H9 (cell line): Measurements from ENCODE around the gene VDAC1. TPM values are rescaled to one million over a fixed set of nuclear protein-coding genes. Genes with fewer than 3 reads are reported as not detected.

Source experiments
- DNase-seq: peaks from one replicate; pipeline ENCODE4 v3.0.0-alpha.2; 2017
- H2AFZ ChIP-seq: one replicate; pipeline ENCODE4 v1.6.1; 2013; ENCODE audit warnings: mild to moderate bottlenecking, low read length, control low read depth, moderate library complexity
- H2AK5ac ChIP-seq: 2 replicates; pipeline ENCODE4 v1.6.1; 2013; ENCODE audit warnings: low read length, control low read depth, mixed read lengths; ENCODE audit not compliant: insufficient read length
- H2BK120ac ChIP-seq: one replicate; pipeline ENCODE4 v1.6.1; 2013; ENCODE audit warnings: low read depth, mild to moderate bottlenecking, low read length, control low read depth, inconsistent platforms; ENCODE audit not compliant: poor library complexity, severe bottlenecking
- H2BK12ac ChIP-seq: 2 replicates; pipeline ENCODE4 v1.6.1; 2013; ENCODE audit warnings: low read length, control low read depth, mixed read lengths, low read depth; ENCODE audit not compliant: insufficient read length
- H2BK15ac ChIP-seq: 2 replicates; pipeline ENCODE4 v1.6.1; 2013; ENCODE audit warnings: low read depth, low read length, control low read depth
- H2BK20ac ChIP-seq: one replicate; pipeline ENCODE4 v1.6.1; 2013; ENCODE audit warnings: low read depth, mild to moderate bottlenecking, low read length, control low read depth, inconsistent platforms; ENCODE audit not compliant: poor library complexity, severe bottlenecking
- H2BK5ac ChIP-seq: 2 replicates; pipeline ENCODE4 v1.6.1; 2013; ENCODE audit warnings: low read length, control low read depth, mixed read lengths; ENCODE audit not compliant: insufficient read length
- H3K14ac ChIP-seq: 2 replicates; pipeline ENCODE4 v1.6.1; 2013; ENCODE audit warnings: low read length, control low read depth; ENCODE audit not compliant: insufficient read depth
- H3K18ac ChIP-seq: 2 replicates; pipeline ENCODE4 v1.6.1; 2013; ENCODE audit warnings: low read depth, mild to moderate bottlenecking, mixed read lengths, low read length, control low read depth; ENCODE audit not compliant: insufficient read length
- H3K23ac ChIP-seq: 2 replicates; pipeline ENCODE4 v1.6.1; 2013; ENCODE audit warnings: low read length, control low read depth, mixed read lengths, low read depth; ENCODE audit not compliant: insufficient read length
- H3K23me2 ChIP-seq: 2 replicates; pipeline ENCODE4 v1.6.1; 2013; ENCODE audit warnings: low read depth, mild to moderate bottlenecking, mixed read lengths, low read length, control low read depth; ENCODE audit not compliant: insufficient read length, poor library complexity, severe bottlenecking
- H3K27ac ChIP-seq: 2 replicates; pipeline ENCODE4 v1.5.1; 2013; ENCODE audit warnings: low read length, control low read depth, mixed read lengths, low read depth; ENCODE audit not compliant: insufficient read length
- H3K27me3 ChIP-seq: 2 replicates; pipeline ENCODE4 v1.6.1; 2013; ENCODE audit warnings: low read length, control low read depth, inconsistent platforms; ENCODE audit not compliant: insufficient read depth
- H3K4ac ChIP-seq: 2 replicates; pipeline ENCODE4 v1.6.1; 2013; ENCODE audit warnings: low read depth, mild to moderate bottlenecking, control low read depth, inconsistent platforms, low read length, moderate library complexity
- H3K4me1 ChIP-seq: 2 replicates; pipeline ENCODE4 v1.6.1; 2013; ENCODE audit warnings: low read length, control low read depth, inconsistent platforms; ENCODE audit not compliant: insufficient read depth
- H3K4me2 ChIP-seq: 2 replicates; pipeline ENCODE4 v1.6.1; 2013; ENCODE audit warnings: low read length, control low read depth, mixed read lengths; ENCODE audit not compliant: insufficient read length, insufficient read depth
- H3K56ac ChIP-seq: 2 replicates; pipeline ENCODE4 v1.6.1; 2013; ENCODE audit warnings: low read depth, mild to moderate bottlenecking, mixed read lengths, low read length, control low read depth; ENCODE audit not compliant: insufficient read length
- H3K79me1 ChIP-seq: 2 replicates; pipeline ENCODE4 v1.6.1; 2013; ENCODE audit warnings: low read depth, mild to moderate bottlenecking, moderate library complexity, low read length, control low read depth, inconsistent platforms; ENCODE audit not compliant: insufficient read depth, poor library complexity, severe bottlenecking
- H3K79me2 ChIP-seq: 2 replicates; pipeline ENCODE4 v1.6.1; 2013; ENCODE audit warnings: low read length, control low read depth, inconsistent platforms; ENCODE audit not compliant: insufficient read depth
- H3K9ac ChIP-seq: 2 replicates; pipeline ENCODE4 v1.6.1; 2013; ENCODE audit warnings: low read length, control low read depth, mixed read lengths; ENCODE audit not compliant: insufficient read length; ENCODE audit errors: extremely low read depth
- H3K9me3 ChIP-seq: one replicate; pipeline ENCODE4 v1.6.1; 2013; ENCODE audit warnings: low read depth, low read length, inconsistent platforms; ENCODE audit not compliant: control insufficient read depth
- H3T11ph ChIP-seq: one replicate; pipeline ENCODE4 v1.6.1; 2013; ENCODE audit warnings: mild to moderate bottlenecking, low read length, control low read depth, inconsistent platforms
- H4K20me1 ChIP-seq: one replicate; pipeline ENCODE4 v1.6.1; 2013; ENCODE audit not compliant: control insufficient read depth, insufficient read length, insufficient read depth
- H4K5ac ChIP-seq: 2 replicates; pipeline ENCODE4 v1.6.1; 2013; ENCODE audit warnings: low read depth, mild to moderate bottlenecking, mixed read lengths, low read length, control low read depth; ENCODE audit not compliant: insufficient read length
- H4K8ac ChIP-seq: replicated peaks from 2 replicates; pipeline ENCODE4 v1.6.1; 2013; ENCODE audit warnings: low read length, control low read depth, mixed read lengths, low read depth; ENCODE audit not compliant: insufficient read length
- H4K91ac ChIP-seq: 2 replicates; pipeline ENCODE4 v1.6.1; 2013; ENCODE audit warnings: low read depth, mild to moderate bottlenecking, moderate library complexity, mixed read lengths, low read length, control low read depth; ENCODE audit not compliant: insufficient read length
- H3K27ac Mint-ChIP-seq, 3 experiments: 2 replicates in 2 of 3; 3 replicates in 1 of 3; pipeline ENCODE4 v1.8.0; 2020 to 2021; ENCODE audit warnings: mixed read lengths in 3 of 3, mild to moderate bottlenecking in 1 of 3, moderate library complexity in 1 of 3
- H3K27me3 Mint-ChIP-seq: 2 replicates; pipeline ENCODE4 v1.8.0; 2021; ENCODE audit warnings: low read depth, mild to moderate bottlenecking, moderate library complexity, mixed read lengths
- H3K36me3 Mint-ChIP-seq, 3 experiments: 2 replicates in 2 of 3; 3 replicates in 1 of 3; pipeline ENCODE4 v1.8.0; 2020 to 2021; ENCODE audit warnings: low read depth in 3 of 3, mixed read lengths in 3 of 3; ENCODE audit not compliant: insufficient read depth in 1 of 3
- H3K4me1 Mint-ChIP-seq, 2 experiments: 2 replicates each; pipeline ENCODE4 v1.8.0; 2020; ENCODE audit warnings: mixed read lengths in 2 of 2
- H3K4me3 Mint-ChIP-seq, 2 experiments: 2 replicates in 1 of 2; 3 replicates in 1 of 2; pipeline ENCODE4 v1.8.0; 2020 to 2021; ENCODE audit warnings: mild to moderate bottlenecking in 2 of 2, mixed read lengths in 2 of 2, moderate library complexity in 1 of 2
- H3K9me3 Mint-ChIP-seq, 2 experiments: 2 replicates in 1 of 2; 3 replicates in 1 of 2; pipeline ENCODE4 v1.8.0; 2020; ENCODE audit warnings: mild to moderate bottlenecking in 2 of 2, mixed read lengths in 2 of 2, moderate library complexity in 1 of 2
- WGBS: extraction: QIAGEN DNeasy Blood & Tissue Kit; methylation state at CpG from one replicate; pipeline ENCODE4 v1.1.7; 2013; ENCODE audit warnings: missing lambda C conversion rate, low lambda C conversion rate, mixed read lengths; ENCODE audit not compliant: insufficient read length; ENCODE audit errors: extremely low coverage; 5-methylcytosine and 5-hydroxymethylcytosine counted together
- total RNA-seq: library from RNA; stranded (reverse); gene quantifications from 2 replicates; pipeline ENCODE4 v1.2.1, GENCODE V29; 2021
- TF ChIP-seq, protein P1 (sequence below): fragments of 200-600 bp; sonication (generic); conservative IDR thresholded peaks from 3 replicates; pipeline ENCODE4 v1.8.0; 2021; ENCODE audit warnings: antibody characterized with exemption, mild to moderate bottlenecking

Gene VDAC1
- total RNA-seq, 1 experiment from 2014 or later = 208 TPM

GRCh38 chr5:134006115-134006514 is 1.3 kb upstream of the VDAC1 start:
- TF ChIP-seq, protein P1, sequence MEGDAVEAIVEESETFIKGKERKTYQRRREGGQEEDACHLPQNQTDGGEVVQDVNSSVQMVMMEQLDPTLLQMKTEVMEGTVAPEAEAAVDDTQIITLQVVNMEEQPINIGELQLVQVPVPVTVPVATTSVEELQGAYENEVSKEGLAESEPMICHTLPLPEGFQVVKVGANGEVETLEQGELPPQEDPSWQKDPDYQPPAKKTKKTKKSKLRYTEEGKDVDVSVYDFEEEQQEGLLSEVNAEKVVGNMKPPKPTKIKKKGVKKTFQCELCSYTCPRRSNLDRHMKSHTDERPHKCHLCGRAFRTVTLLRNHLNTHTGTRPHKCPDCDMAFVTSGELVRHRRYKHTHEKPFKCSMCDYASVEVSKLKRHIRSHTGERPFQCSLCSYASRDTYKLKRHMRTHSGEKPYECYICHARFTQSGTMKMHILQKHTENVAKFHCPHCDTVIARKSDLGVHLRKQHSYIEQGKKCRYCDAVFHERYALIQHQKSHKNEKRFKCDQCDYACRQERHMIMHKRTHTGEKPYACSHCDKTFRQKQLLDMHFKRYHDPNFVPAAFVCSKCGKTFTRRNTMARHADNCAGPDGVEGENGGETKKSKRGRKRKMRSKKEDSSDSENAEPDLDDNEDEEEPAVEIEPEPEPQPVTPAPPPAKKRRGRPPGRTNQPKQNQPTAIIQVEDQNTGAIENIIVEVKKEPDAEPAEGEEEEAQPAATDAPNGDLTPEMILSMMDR = no peak
- Histone ChIP-seq H4K8ac (no peak overlapping the region), H2BK20ac (no peak overlapping the region), H3K4me1 (peaks cover 4% of the 10 kb centered on the region; the same call in 1 of the 2 replicates), H3K23me2 (peaks cover 18% of the 10 kb centered on the region), H3K4me2 (peak overlapping the region; percentile 82), H3K56ac (no peak overlapping the region), H3K79me2 (peaks cover 26% of the 10 kb centered on the region), H2BK5ac (no peak overlapping the region), H2BK15ac (no peak overlapping the region), H3K4ac (no peak overlapping the region), H3K79me1 (no peaks in the 10 kb centered on the region), H3K27ac (no peak overlapping the region), H3K23ac (no peak overlapping the region), H3K9ac (no peak overlapping the region), H2BK120ac (no peak overlapping the region), H2AFZ (no peak overlapping the region), H3K9me3 (no peaks in the 10 kb centered on the region), H4K91ac (no peak overlapping the region), H2AK5ac (no peak overlapping the region), H4K5ac (no peak overlapping the region), H4K20me1 (no peaks in the 10 kb centered on the region), H3K14ac (no peak overlapping the region), H3K27me3 (no peaks in the 10 kb centered on the region), H2BK12ac (no peak overlapping the region), H3T11ph (no peak overlapping the region), H3K18ac (no peak overlapping the region)
- H3K4me3 Mint-ChIP-seq = peak overlapping the region; percentile 81 to 90
- peaks cover 0 to 2% of the 10 kb centered on the region in 2 experiments; a peak in 1 of 5 replicates for H3K9me3 Mint-ChIP-seq
- peaks cover 11 to 22% (median 13%) of the 10 kb centered on the region in 3 experiments; a peak in 6 of 7 replicates for H3K36me3 Mint-ChIP-seq
- peak; percentile 55 for DNase-seq
- H3K4me1 Mint-ChIP-seq = peaks cover 36 to 48% of the 10 kb centered on the region in 2 experiments
- no CpG with 5 or more reads among the region's 13 CpGs for WGBS
- peaks cover 7% of the 10 kb centered on the region; the same call in 1 of the 2 replicates for H3K27me3 Mint-ChIP-seq
- peak overlapping the region in 1 of 3 experiments; percentile 32; a peak in 1 of 7 replicates for H3K27ac Mint-ChIP-seq
